Neural cell (in vitro differentiated cells): ENCODE measurements around the gene ELOVL1. TPM values are rescaled to one million over a fixed set of nuclear protein-coding genes. Genes with fewer than 3 reads are reported as not detected.

Experiments used
- H2AFZ ChIP-seq: fragments of 200-600, 300-800 bp; sonication (generic), shearing (Covaris generic); 2 replicates; pipeline ENCODE4 v1.6.0; 2014; ENCODE audit warnings: low read depth, mild to moderate bottlenecking, antibody characterized with exemption, low read length, moderate library complexity
- H3F3A ChIP-seq: fragments of 200-600 bp; shearing (Covaris generic); 2 replicates; pipeline ENCODE4 v1.6.1; 2016; ENCODE audit warnings: mild to moderate bottlenecking, moderate library complexity, mixed read lengths, antibody characterized with exemption, low read length; ENCODE audit not compliant: insufficient read depth, poor library complexity, severe bottlenecking
- H3K27ac ChIP-seq: fragments of 200-600, 300-800 bp; sonication (generic), shearing (Covaris generic); 2 replicates; pipeline ENCODE4 v1.5.1; 2014; ENCODE audit warnings: mild to moderate bottlenecking, low read length, moderate library complexity
- H3K27me3 ChIP-seq: fragments of 300-800, 200-600 bp; sonication (generic), shearing (Covaris generic); 2 replicates; pipeline ENCODE4 v1.6.0; 2014; ENCODE audit warnings: mild to moderate bottlenecking, low read depth, low read length, moderate library complexity; ENCODE audit not compliant: insufficient read depth
- H3K36me3 ChIP-seq: fragments of 300-800, 200-600 bp; sonication (generic), shearing (Covaris generic); 2 replicates; pipeline ENCODE4 v1.5.1; 2014; ENCODE audit warnings: mild to moderate bottlenecking, antibody characterized with exemption, low read length, moderate library complexity; ENCODE audit not compliant: insufficient read depth
- H3K4me2 ChIP-seq: fragments of 300-800, 200-600 bp; sonication (generic), shearing (Covaris generic); 2 replicates; pipeline ENCODE4 v1.6.0; 2014; ENCODE audit warnings: mild to moderate bottlenecking, low read length
- H3K4me3 ChIP-seq: fragments of 300-800, 200-600 bp; sonication (generic), shearing (Covaris generic); 2 replicates; pipeline ENCODE4 v1.5.1; 2014; ENCODE audit warnings: mild to moderate bottlenecking, low read length, moderate library complexity
- H3K79me2 ChIP-seq: fragments of 200-600 bp; shearing (Covaris generic); replicated peaks from 2 replicates; pipeline ENCODE4 v1.6.0; 2014; ENCODE audit warnings: mild to moderate bottlenecking, low read length, moderate library complexity; ENCODE audit not compliant: insufficient read depth
- H3K9ac ChIP-seq: fragments of 300-800, 200-600 bp; sonication (generic), shearing (Covaris generic); 2 replicates; pipeline ENCODE4 v1.6.1; 2016; ENCODE audit warnings: mild to moderate bottlenecking, low read length, mixed read lengths
- H3K9me2 ChIP-seq: fragments of 200-600 bp; shearing (Covaris generic); 2 replicates; pipeline ENCODE4 v1.6.1; 2016; ENCODE audit warnings: mild to moderate bottlenecking, low read length, mixed read lengths; ENCODE audit not compliant: insufficient read depth
- H3K9me3 ChIP-seq: fragments of 200-600, 300-800 bp; sonication (generic), shearing (Covaris generic); 2 replicates; pipeline ENCODE4 v1.6.1; 2016; ENCODE audit warnings: mild to moderate bottlenecking, mixed run types, low read length, moderate library complexity, mixed read lengths
- H4K20me1 ChIP-seq: fragments of 200-600 bp; shearing (Covaris generic); 2 replicates; pipeline ENCODE4 v1.6.1; 2016; ENCODE audit warnings: mild to moderate bottlenecking, mixed run types; ENCODE audit not compliant: insufficient read depth
- CTCF ChIP-seq: fragments of 450-650 bp; IDR thresholded peaks from 2 replicates; pipeline ENCODE4 v1.5.1; 2014; ENCODE audit warnings: antibody characterized with exemption, mild to moderate bottlenecking, moderate library complexity; ENCODE audit not compliant: poor library complexity, severe bottlenecking
- EP300 ChIP-seq: fragments of 450-650 bp; conservative IDR thresholded peaks from 2 replicates; pipeline ENCODE4 v1.6.1; 2014; ENCODE audit warnings: antibody characterized with exemption, mild to moderate bottlenecking, moderate library complexity; ENCODE audit not compliant: poor library complexity, severe bottlenecking
- EZH2 ChIP-seq: fragments of 200-600, 300-800 bp; shearing (Covaris generic), sonication (generic); IDR thresholded peaks from 2 replicates; pipeline ENCODE4 v1.6.1; 2014; ENCODE audit warnings: antibody characterized with exemption, low read length, borderline replicate concordance, mild to moderate bottlenecking; ENCODE audit not compliant: insufficient read depth, poor library complexity, severe bottlenecking
- MXI1 ChIP-seq: fragments of 450-650 bp; conservative IDR thresholded peaks from 2 replicates; pipeline ENCODE4 v1.6.1; 2014; ENCODE audit warnings: antibody characterized with exemption, mild to moderate bottlenecking; ENCODE audit not compliant: poor library complexity, severe bottlenecking
- POLR2AphosphoS5 ChIP-seq: IDR thresholded peaks from 2 replicates; pipeline ENCODE4 v1.6.1; 2012
- RAD21 ChIP-seq: fragments of 450-650 bp; conservative IDR thresholded peaks from 2 replicates; pipeline ENCODE4 v1.6.1; 2014; ENCODE audit warnings: antibody characterized with exemption, mild to moderate bottlenecking, moderate library complexity
- REST ChIP-seq: IDR thresholded peaks from 2 replicates; pipeline ENCODE4 v1.6.1; 2012; ENCODE audit warnings: borderline replicate concordance
- SMC3 ChIP-seq: fragments of 450-650 bp; conservative IDR thresholded peaks from 2 replicates; pipeline ENCODE4 v1.6.1; 2014; ENCODE audit warnings: antibody characterized with exemption, mild to moderate bottlenecking, moderate library complexity; ENCODE audit not compliant: poor library complexity
- TAF1 ChIP-seq: IDR thresholded peaks from 2 replicates; pipeline ENCODE4 v1.6.1; 2012; ENCODE audit warnings: low read depth
- polyA plus RNA-seq: library from polyadenylated mRNA; depleted of rRNA; stranded (reverse); fragments of >200 nt; gene quantifications from 2 replicates; pipeline ENCODE4 v1.2.3, GENCODE V29; 2014

Gene ELOVL1
- polyA plus RNA-seq, 1 donor from 2014 or later, result 12.9 TPM

DNA sequence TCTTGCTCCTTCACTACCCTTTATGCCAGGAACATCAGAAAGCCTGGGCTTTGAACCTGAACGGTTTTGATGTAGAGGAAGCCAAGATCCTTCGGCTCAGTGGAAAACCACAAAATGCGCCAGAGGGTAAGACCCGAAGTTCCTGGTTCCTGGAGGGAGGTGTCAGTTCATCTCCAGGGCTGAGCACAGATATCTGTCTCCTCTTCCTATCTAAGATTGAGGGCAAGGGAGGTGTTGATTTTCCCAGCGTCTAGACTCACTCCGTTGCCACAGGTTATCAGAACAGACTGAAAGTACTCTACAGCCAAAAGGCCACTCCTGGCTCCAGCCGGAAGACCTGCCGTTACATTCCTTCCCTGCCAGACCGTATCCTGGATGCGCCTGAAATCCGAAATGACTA is 8.1 kb downstream of the ELOVL1 start:
- H3K27ac ChIP-seq, result no peak overlapping the region
- H3K9ac ChIP-seq, result no peak overlapping the region
- H3K9me3 ChIP-seq, result no peaks in the 10 kb centered on the region
- no peaks in the 10 kb centered on the region for H3K27me3 ChIP-seq
- H3K4me3 ChIP-seq, result peak overlapping the region; percentile 93
- TF ChIP-seq REST, result no peak
- TF ChIP-seq TAF1, result no peak
- TF ChIP-seq MXI1, result no peak
- TF ChIP-seq EP300, result no peak
- no peak for TF ChIP-seq CTCF
- no peak for TF ChIP-seq SMC3
- TF ChIP-seq RAD21, result no peak
- TF ChIP-seq POLR2AphosphoS5, result no peak
- TF ChIP-seq EZH2, result no peak
- H3F3A ChIP-seq, result no peaks in the 10 kb centered on the region
- H2AFZ ChIP-seq, result no peak overlapping the region
- peaks cover 6% of the 10 kb centered on the region for H3K79me2 ChIP-seq
- H4K20me1 ChIP-seq, result no peaks in the 10 kb centered on the region
- H3K9me2 ChIP-seq, result no peaks in the 10 kb centered on the region
- no peak overlapping the region for H3K4me2 ChIP-seq
- no peaks in the 10 kb centered on the region for H3K36me3 ChIP-seq

- TF ChIP-seq EZH2 (no peak), CTCF (no peak), MXI1 (peak; percentile 100), TAF1 (peak; percentile 56)
- H3K9me3 ChIP-seq, result no peaks in the 10 kb centered on the region
- H3K79me2 ChIP-seq, result peaks cover 6% of the 10 kb centered on the region
- H3F3A ChIP-seq, result no peaks in the 10 kb centered on the region
- no peaks in the 10 kb centered on the region for H3K36me3 ChIP-seq
- peak within 1 kb of the TSS; percentile 93 for H3K4me3 ChIP-seq
- no peaks in the 10 kb centered on the region for H3K9me2 ChIP-seq
- H3K27me3 ChIP-seq, result no peaks in the 10 kb centered on the region
- H3K4me2 ChIP-seq, result peak within 1 kb of the TSS; percentile 100
- peak within 1 kb of the TSS; percentile 98 for H2AFZ ChIP-seq
- H3K9ac ChIP-seq, result peak within 1 kb of the TSS; percentile 68
- peak within 1 kb of the TSS; percentile 31 for H3K27ac ChIP-seq
- H4K20me1 ChIP-seq, result no peaks in the 10 kb centered on the region
Observed at GRCh38 chr1:43358746-43359693, 8.8 kb downstream of the ELOVL1 start, which contains the start of gene CDC20. TSS of gene CDC20 (plus strand) at chr1:43358981. CDS start at chr1:43359216, 235 bp downstream.
